ENCODE results near the gene HOXC11. TPM values are rescaled to one million over a fixed set of nuclear protein-coding genes. Genes with fewer than 3 reads are reported as not detected.

HOXC11 gene
- total and polyA plus RNA-seq, 2 experiments from 2014 or later = not detected

GRCh38 chr12:54005853-54006558, 33.1 kb downstream of the HOXC11 start:
- H3K36me3 Mint-ChIP-seq (ENCODE audit: low read depth) = no peaks in the 10 kb centered on the region
- ATAC-seq (peak; percentile 71), DNase-seq (ENCODE audit: low spot score) (peak; percentile 95)
- no peak for TF ChIP-seq ZNF114 (CRISPR knock-in tag; IDR thresholded peaks at IDR 0.05)
- TF ChIP-seq CTCF (conservative IDR thresholded peaks at IDR 0.05; ENCODE audit: low read depth in 2 of 2) = peak; percentile 87 to 93
- TF ChIP-seq CREB1 (CRISPR knock-in tag; IDR thresholded peaks at IDR 0.05; ENCODE audit: low read depth) = no peak
- TF ChIP-seq NANOG (IDR thresholded peaks at IDR 0.05; ENCODE audit: borderline replicate concordance) = no peak
- no peak for TF ChIP-seq REST (IDR thresholded peaks at IDR 0.05; ENCODE audit: unreplicated experiment)
- TF ChIP-seq EZH2 (IDR thresholded peaks at IDR 0.05; ENCODE audit: low read depth, unreplicated experiment) = peak; percentile 92
- TF ChIP-seq EZH2phosphoT487 (IDR thresholded peaks at IDR 0.05; ENCODE audit: unreplicated experiment) = peak; percentile 96
- peaks cover 100% of the 10 kb centered on the region for H3K27me3 ChIP-seq (ENCODE audit: insufficient read depth)
- H3K4me3 ChIP-seq = no peak overlapping the region
- H3K79me2 ChIP-seq (replicated peaks; ENCODE audit: insufficient read depth) = no peaks in the 10 kb centered on the region
- H2AFZ ChIP-seq = no peak overlapping the region
- H3K4me3 Mint-ChIP-seq = peak overlapping the region; percentile 15; the same call in 1 of the 3 replicates
- H3K9me3 Mint-ChIP-seq = no peaks in the 10 kb centered on the region; the same call in 1 of the 3 replicates
- no peaks in the 10 kb centered on the region for H3K9me2 ChIP-seq (ENCODE audit: insufficient read depth)
- H3K4me2 ChIP-seq = peak overlapping the region; percentile 64; the same call in 1 of the 2 replicates
- H4K20me1 ChIP-seq (replicated peaks; ENCODE audit: insufficient read depth) = peaks cover 36% of the 10 kb centered on the region
- H3K27ac Mint-ChIP-seq = no peak overlapping the region
- no peaks in the 10 kb centered on the region for H3K36me3 ChIP-seq (ENCODE audit: insufficient read depth)
- peaks cover 22% of the 10 kb centered on the region for H3K4me1 Mint-ChIP-seq
- no peak overlapping the region for H3K27ac ChIP-seq (ENCODE audit: low read depth)
- peaks cover 15% of the 10 kb centered on the region for H3K4me1 ChIP-seq (ENCODE audit: insufficient read depth)
- H3K27me3 Mint-ChIP-seq (ENCODE audit: insufficient read depth, low read depth, poor library complexity) = peaks cover 99% of the 10 kb centered on the region
- H3F3A ChIP-seq (replicated peaks; ENCODE audit: low read depth) = peaks cover 34% of the 10 kb centered on the region

DNA sequence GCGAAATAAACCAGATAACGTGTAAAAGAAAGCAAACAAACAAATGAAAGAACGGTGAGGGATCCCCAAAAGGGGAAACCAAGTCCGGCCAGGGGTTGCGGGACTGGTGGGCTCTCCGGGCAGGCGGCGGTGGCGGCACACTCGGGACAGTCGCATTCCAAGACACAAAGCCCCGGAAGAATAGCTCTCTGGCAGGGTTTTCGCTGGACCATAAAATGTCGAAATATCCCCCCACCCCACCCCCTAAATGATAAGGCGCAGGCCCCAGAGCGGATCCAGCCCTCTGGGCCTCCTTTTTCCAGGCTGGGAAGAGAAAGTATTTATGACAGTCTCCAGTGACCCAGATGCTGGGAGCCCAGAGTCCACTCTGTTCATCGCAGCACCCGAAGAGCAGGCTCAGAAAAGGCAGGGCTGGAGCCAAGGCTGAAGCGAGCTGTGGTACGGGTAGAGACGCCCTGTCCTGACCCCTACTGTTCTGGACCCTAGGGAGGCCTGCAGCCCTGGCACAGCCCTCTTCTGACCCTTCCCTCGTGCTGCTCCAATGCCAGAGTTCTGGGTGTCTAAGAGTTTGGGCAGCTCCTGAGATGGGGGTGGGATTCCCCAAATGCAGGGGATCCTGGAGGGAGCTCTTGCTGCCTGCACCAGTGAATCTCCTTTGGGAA, 33.8 kb downstream of the HOXC11 start:
- ATAC-seq = no peak
- no peak overlapping the region for H3K4me3 Mint-ChIP-seq
- TF ChIP-seq NANOG (IDR thresholded peaks at IDR 0.05; ENCODE audit: borderline replicate concordance) = no peak

More for the DNA sequence above, 33.8 kb downstream of the HOXC11 start:
- H3F3A ChIP-seq (replicated peaks; ENCODE audit: low read depth) = peaks cover 31% of the 10 kb centered on the region
- H3K4me1 ChIP-seq (ENCODE audit: insufficient read depth) = peaks cover 21% of the 10 kb centered on the region
- H3K9me2 ChIP-seq (ENCODE audit: insufficient read depth) = no peaks in the 10 kb centered on the region
- Mint-ChIP-seq H3K27ac (no peak overlapping the region), H3K36me3 (ENCODE audit: low read depth) (no peaks in the 10 kb centered on the region), H3K9me3 (no peaks in the 10 kb centered on the region; the same call in 1 of the 3 replicates), H3K27me3 (ENCODE audit: insufficient read depth, low read depth, poor library complexity) (peaks cover 99% of the 10 kb centered on the region), H3K4me1 (peaks cover 27% of the 10 kb centered on the region)
- no peak overlapping the region for H2AFZ ChIP-seq
- peaks cover 100% of the 10 kb centered on the region for H3K27me3 ChIP-seq (ENCODE audit: insufficient read depth)
- H4K20me1 ChIP-seq (replicated peaks; ENCODE audit: insufficient read depth) = peaks cover 34% of the 10 kb centered on the region
- no peak overlapping the region for H3K4me3 ChIP-seq
- DNase-seq (ENCODE audit: low spot score) = no peak
- no peak overlapping the region for H3K27ac ChIP-seq (ENCODE audit: low read depth)
- no peaks in the 10 kb centered on the region for H3K36me3 ChIP-seq (ENCODE audit: insufficient read depth)
- H3K79me2 ChIP-seq (replicated peaks; ENCODE audit: insufficient read depth) = no peaks in the 10 kb centered on the region
- peak overlapping the region; percentile 64; the same call in 1 of the 2 replicates for H3K4me2 ChIP-seq

Data from GM23338 (cell line).